SK-N-SH (cell line): ENCODE measurements around the gene LOC128125822.

Source experiments
- CTCF ChIA-PET: fragments of 300-600, 350-600 bp; formaldehyde crosslinking; extraction: SDS; loops from one replicate; lab custom pipeline; 2021; lab: Yijun Ruan, JAX
- POLR2A ChIA-PET: fragments of 350-600 bp; sonication (Branson Sonifier 250); formaldehyde crosslinking; extraction: SDS; loops from one replicate; lab custom pipeline; 2020; ENCODE audit warnings: antibody characterized with exemption, inconsistent platforms; lab: Yijun Ruan, JAX
- DNase-seq: peaks from one replicate; pipeline ENCODE4 v3.0.0; 2012
- H2AFZ ChIP-seq: fragments of 200-600 bp; sonication (generic); 2 replicates; pipeline ENCODE4 v1.8.1; 2016; ENCODE audit warnings: antibody characterized with exemption, mild to moderate bottlenecking, low read depth
- H3F3A ChIP-seq: fragments of 200-600 bp; sonication (generic); replicated peaks from 2 replicates; pipeline ENCODE3; 2016; ENCODE audit warnings: antibody characterized with exemption, mild to moderate bottlenecking; ENCODE audit not compliant: insufficient read depth
- H3K27ac ChIP-seq, 2 experiments: fragments of 200-500 bp in 1 of 2; fragments of 200-600 bp in 1 of 2; sonication (Bioruptor generic) in 1 of 2; sonication (generic), shearing (Covaris generic) in 1 of 2; 2 replicates each; pipeline versions ENCODE4 v1.5.1 to v1.6.1; 2014 to 2016; ENCODE audit warnings: low read depth in 2 of 2, inconsistent platforms in 1 of 2, low read length in 1 of 2, mild to moderate bottlenecking in 1 of 2, mixed read lengths in 1 of 2
- H3K27me3 ChIP-seq: fragments of 200-600 bp; sonication (generic), shearing (Covaris generic); 2 replicates; pipeline ENCODE4 v1.6.1; 2016; ENCODE audit warnings: mixed run types; ENCODE audit not compliant: insufficient read depth
- H3K36me3 ChIP-seq, 2 experiments: fragments of 200-500 bp in 1 of 2; fragments of 200-600 bp in 1 of 2; sonication (Bioruptor generic) in 1 of 2; sonication (generic) in 1 of 2; replicated peaks in 1 of 2; 2 replicates each; pipeline versions ENCODE3 to v1.5.1; 2014 to 2016; ENCODE audit warnings: low read length in 1 of 2, mild to moderate bottlenecking in 1 of 2; ENCODE audit not compliant: insufficient read depth in 2 of 2, control insufficient read depth in 1 of 2
- H3K4me1 ChIP-seq, 2 experiments: fragments of 200-500 bp in 1 of 2; fragments of 200-600 bp in 1 of 2; sonication (Bioruptor generic) in 1 of 2; sonication (generic), shearing (Covaris generic) in 1 of 2; 2 replicates each; pipeline versions ENCODE4 v1.5.1 to v1.6.1; 2014 to 2016; ENCODE audit warnings: low read depth in 1 of 2, low read length in 1 of 2, mixed run types in 1 of 2; ENCODE audit not compliant: insufficient read depth in 2 of 2, control insufficient read depth in 1 of 2
- H3K4me2 ChIP-seq: fragments of 200-600 bp; sonication (generic), shearing (Covaris generic); 2 replicates; pipeline ENCODE4 v1.6.1; 2017; ENCODE audit warnings: mixed run types
- H3K4me3 ChIP-seq, 2 experiments: fragments of 200-500 bp in 1 of 2; fragments of 200-600 bp in 1 of 2; sonication (Bioruptor generic) in 1 of 2; sonication (generic), shearing (Covaris generic) in 1 of 2; 2 replicates each; pipeline versions ENCODE4 v1.5.1 to v1.8.1; 2014 to 2016; ENCODE audit warnings: low read depth in 2 of 2, inconsistent platforms in 1 of 2, low read length in 1 of 2, mild to moderate bottlenecking in 1 of 2, mixed read lengths in 1 of 2, moderate library complexity in 1 of 2
- H3K79me2 ChIP-seq: fragments of 200-600 bp; sonication (generic); 2 replicates; pipeline ENCODE4 v1.8.1; 2017; ENCODE audit warnings: mild to moderate bottlenecking; ENCODE audit not compliant: insufficient read depth
- H3K9ac ChIP-seq: fragments of 200-600 bp; sonication (generic); 2 replicates; pipeline ENCODE4 v1.6.1; 2017; ENCODE audit warnings: mixed run types
- H3K9me2 ChIP-seq: fragments of 200-600 bp; sonication (generic); 2 replicates; pipeline ENCODE4 v1.6.1; 2017; ENCODE audit warnings: mixed run types
- H3K9me3 ChIP-seq: fragments of 200-600 bp; sonication (generic); 2 replicates; pipeline ENCODE4 v1.6.1; 2017; ENCODE audit warnings: mixed run types, mild to moderate bottlenecking, moderate library complexity
- H4K20me1 ChIP-seq: fragments of 200-600 bp; sonication (generic); 2 replicates; pipeline ENCODE4 v1.6.1; 2017; ENCODE audit warnings: mild to moderate bottlenecking, mixed run types; ENCODE audit not compliant: insufficient read depth
- ELF1 ChIP-seq: IDR thresholded peaks from 2 replicates; pipeline ENCODE4 v1.4.0; 2012
- EZH2phosphoT487 ChIP-seq: fragments of 200-600 bp; sonication (generic); IDR thresholded peaks from 2 replicates; pipeline ENCODE4 v1.6.1; 2017; ENCODE audit warnings: low read depth, mixed run types, mild to moderate bottlenecking, antibody characterized with exemption, moderate library complexity, borderline replicate concordance
- FOSL2 ChIP-seq: IDR thresholded peaks from 2 replicates; pipeline ENCODE4 v1.4.0; 2012; ENCODE audit warnings: low read depth, mild to moderate bottlenecking, moderate library complexity, borderline replicate concordance
- GABPA ChIP-seq: IDR thresholded peaks from 2 replicates; pipeline ENCODE4 v1.4.0; 2012; ENCODE audit warnings: low read depth, mild to moderate bottlenecking
- JUND ChIP-seq: IDR thresholded peaks from 2 replicates; pipeline ENCODE4 v1.4.0; 2012
- MXI1 ChIP-seq: IDR thresholded peaks from 2 replicates; pipeline ENCODE4 v1.6.1; 2012; ENCODE audit warnings: mild to moderate bottlenecking, low read depth, low read length, improper control_type of control experiment
- NFIC ChIP-seq: IDR thresholded peaks from 2 replicates; pipeline ENCODE4 v1.4.0; 2012; ENCODE audit warnings: borderline replicate concordance
- POLR2AphosphoS5 ChIP-seq: IDR thresholded peaks from 2 replicates; pipeline ENCODE4 v1.6.1; 2012; ENCODE audit warnings: low read depth, low read length
- RAD21 ChIP-seq: IDR thresholded peaks from 2 replicates; pipeline ENCODE4 v1.6.1; 2012; ENCODE audit warnings: mild to moderate bottlenecking, low read length
- RCOR1 ChIP-seq: fragments of 150-350 bp; IDR thresholded peaks from 2 replicates; pipeline ENCODE4 v1.6.1; 2017; ENCODE audit warnings: antibody characterized with exemption, low read length
- RXRA ChIP-seq: IDR thresholded peaks from 2 replicates; pipeline ENCODE4 v1.4.0; 2012; ENCODE audit warnings: low read depth, mild to moderate bottlenecking, borderline replicate concordance
- SIN3A ChIP-seq: IDR thresholded peaks from 2 replicates; pipeline ENCODE4 v1.6.1; 2012; ENCODE audit warnings: low read depth, mild to moderate bottlenecking, low read length, moderate library complexity, borderline replicate concordance
- SMC3 ChIP-seq: IDR thresholded peaks from 2 replicates; pipeline ENCODE4 v1.6.1; 2012; ENCODE audit warnings: low read depth, low read length, improper control_type of control experiment
- TCF12 ChIP-seq: IDR thresholded peaks from 2 replicates; pipeline ENCODE4 v1.4.0; 2012
- TEAD4 ChIP-seq: IDR thresholded peaks from 2 replicates; pipeline ENCODE4 v1.4.0; 2012; ENCODE audit warnings: mild to moderate bottlenecking, borderline replicate concordance; ENCODE audit not compliant: insufficient read depth
- YY1 ChIP-seq: IDR thresholded peaks from 2 replicates; pipeline ENCODE4 v1.4.0; 2012; ENCODE audit warnings: low read depth, mild to moderate bottlenecking
- WGBS: methylation state at CpG from one replicate; pipeline ENCODE4 v1.1.6; 2017; ENCODE audit warnings: low lambda C conversion rate; 5-methylcytosine and 5-hydroxymethylcytosine counted together
- TF ChIP-seq, protein P1 (sequence below): IDR thresholded peaks from 2 replicates; pipeline ENCODE4 v1.4.0; 2012; ENCODE audit warnings: low read depth, borderline replicate concordance
- TF ChIP-seq, protein P2 (sequence below): fragments of 150-350 bp; IDR thresholded peaks from 2 replicates; pipeline ENCODE4 v1.6.1; 2016; ENCODE audit warnings: mild to moderate bottlenecking, low read depth, low read length
- TF ChIP-seq, protein P3 (sequence below): IDR thresholded peaks from 2 replicates; pipeline ENCODE4 v1.4.0; 2012; ENCODE audit warnings: low read depth

Gene LOC128125822

DNA sequence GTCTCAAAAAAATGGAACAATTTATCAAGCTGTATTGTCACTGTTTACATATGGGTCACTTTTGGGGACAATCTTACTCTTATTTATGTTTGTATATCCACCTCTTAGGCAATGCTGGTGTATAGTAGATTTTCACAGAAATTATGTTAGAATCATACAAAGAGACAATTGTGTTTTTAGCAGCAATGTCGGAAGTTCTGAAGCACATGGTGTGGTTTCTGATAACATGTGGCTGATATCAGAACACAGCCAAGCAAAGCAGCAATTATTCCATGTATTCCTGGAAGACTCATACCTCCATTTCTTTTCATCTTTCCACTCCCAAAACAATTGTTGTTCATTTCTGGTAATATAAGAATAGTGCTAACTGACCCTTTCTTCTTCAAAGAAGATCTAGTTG lies 17.5 kb upstream of the LOC128125822 start:
- Histone ChIP-seq H3K9ac (no peak overlapping the region), H3F3A (no peaks in the 10 kb centered on the region), H2AFZ (no peak overlapping the region), H3K36me3 (no peaks in the 10 kb centered on the region), H3K27ac (no peak overlapping the region), H3K9me2 (no peaks in the 10 kb centered on the region), H3K4me1 (no peaks in the 10 kb centered on the region), H3K9me3 (no peaks in the 10 kb centered on the region), H3K4me2 (no peak overlapping the region), H3K4me3 (no peak overlapping the region), H3K27me3 (no peaks in the 10 kb centered on the region), H3K79me2 (no peaks in the 10 kb centered on the region), H4K20me1 (no peaks in the 10 kb centered on the region)
- WGBS = 86% methylated on average over 1 of the region's 1 CpG
- TF ChIP-seq RXRA = no peak
- TF ChIP-seq, protein P1, sequence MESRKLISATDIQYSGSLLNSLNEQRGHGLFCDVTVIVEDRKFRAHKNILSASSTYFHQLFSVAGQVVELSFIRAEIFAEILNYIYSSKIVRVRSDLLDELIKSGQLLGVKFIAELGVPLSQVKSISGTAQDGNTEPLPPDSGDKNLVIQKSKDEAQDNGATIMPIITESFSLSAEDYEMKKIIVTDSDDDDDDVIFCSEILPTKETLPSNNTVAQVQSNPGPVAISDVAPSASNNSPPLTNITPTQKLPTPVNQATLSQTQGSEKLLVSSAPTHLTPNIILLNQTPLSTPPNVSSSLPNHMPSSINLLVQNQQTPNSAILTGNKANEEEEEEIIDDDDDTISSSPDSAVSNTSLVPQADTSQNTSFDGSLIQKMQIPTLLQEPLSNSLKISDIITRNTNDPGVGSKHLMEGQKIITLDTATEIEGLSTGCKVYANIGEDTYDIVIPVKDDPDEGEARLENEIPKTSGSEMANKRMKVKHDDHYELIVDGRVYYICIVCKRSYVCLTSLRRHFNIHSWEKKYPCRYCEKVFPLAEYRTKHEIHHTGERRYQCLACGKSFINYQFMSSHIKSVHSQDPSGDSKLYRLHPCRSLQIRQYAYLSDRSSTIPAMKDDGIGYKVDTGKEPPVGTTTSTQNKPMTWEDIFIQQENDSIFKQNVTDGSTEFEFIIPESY = no peak
- TF ChIP-seq, protein P2, sequence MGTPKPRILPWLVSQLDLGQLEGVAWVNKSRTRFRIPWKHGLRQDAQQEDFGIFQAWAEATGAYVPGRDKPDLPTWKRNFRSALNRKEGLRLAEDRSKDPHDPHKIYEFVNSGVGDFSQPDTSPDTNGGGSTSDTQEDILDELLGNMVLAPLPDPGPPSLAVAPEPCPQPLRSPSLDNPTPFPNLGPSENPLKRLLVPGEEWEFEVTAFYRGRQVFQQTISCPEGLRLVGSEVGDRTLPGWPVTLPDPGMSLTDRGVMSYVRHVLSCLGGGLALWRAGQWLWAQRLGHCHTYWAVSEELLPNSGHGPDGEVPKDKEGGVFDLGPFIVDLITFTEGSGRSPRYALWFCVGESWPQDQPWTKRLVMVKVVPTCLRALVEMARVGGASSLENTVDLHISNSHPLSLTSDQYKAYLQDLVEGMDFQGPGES = no peak
- TF ChIP-seq YY1 = no peak
- DNase-seq = no peak
- ChIA-PET CTCF (no interaction called here), POLR2A (no interaction called here)

DNA sequence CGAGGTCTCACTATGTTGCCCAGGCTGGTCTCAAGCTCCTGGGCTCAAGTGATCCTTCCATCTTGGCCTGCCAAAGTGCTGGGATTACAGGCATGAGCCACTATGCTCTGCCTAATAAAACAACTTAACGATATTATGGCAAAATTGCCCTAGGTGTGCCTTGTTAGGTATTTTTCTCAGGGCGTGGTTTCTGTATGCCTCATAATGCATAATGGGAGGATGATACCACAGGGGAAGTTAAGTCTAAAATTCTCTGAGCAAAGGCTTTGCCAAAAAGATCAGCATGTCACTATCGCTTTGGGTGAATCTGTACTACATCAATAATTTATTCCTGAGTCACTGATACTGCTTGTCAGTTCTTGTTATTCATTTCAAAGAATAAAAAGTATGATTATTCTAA lies 15.9 kb upstream of the LOC128125822 start:
- no peak overlapping the region for H3K9ac ChIP-seq
- POLR2A ChIA-PET = no interaction called here
- no peaks in the 10 kb centered on the region for H3K79me2 ChIP-seq
- no peaks in the 10 kb centered on the region for H3K36me3 ChIP-seq
- H3K27me3 ChIP-seq = no peaks in the 10 kb centered on the region
- no peaks in the 10 kb centered on the region for H3K9me2 ChIP-seq
- no peak for DNase-seq
- CTCF ChIA-PET = interaction anchor here (1.2 kb wide), 1 partner anchor 17 kb away, joined by 3 read pairs; no protein-coding TSS in a partner anchor
- 62% methylated on average over 4 of the region's 4 CpGs for WGBS
- no peaks in the 10 kb centered on the region for H3F3A ChIP-seq
- no peaks in the 10 kb centered on the region for H3K4me1 ChIP-seq
- no peak overlapping the region for H2AFZ ChIP-seq
- TF ChIP-seq YY1 = no peak
- TF ChIP-seq, protein P2 = no peak
- TF ChIP-seq RCOR1 = no peak
- no peak for TF ChIP-seq MXI1
- TF ChIP-seq TCF12 = no peak
- TF ChIP-seq TEAD4 = no peak
- TF ChIP-seq, protein P3, sequence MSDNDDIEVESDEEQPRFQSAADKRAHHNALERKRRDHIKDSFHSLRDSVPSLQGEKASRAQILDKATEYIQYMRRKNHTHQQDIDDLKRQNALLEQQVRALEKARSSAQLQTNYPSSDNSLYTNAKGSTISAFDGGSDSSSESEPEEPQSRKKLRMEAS = no peak
- TF ChIP-seq SIN3A = no peak
- TF ChIP-seq NFIC = no peak
- TF ChIP-seq JUND = no peak
- TF ChIP-seq POLR2AphosphoS5 = no peak
- TF ChIP-seq FOSL2 = no peak
- no peak for TF ChIP-seq RAD21
- TF ChIP-seq EZH2phosphoT487 = no peak
- TF ChIP-seq SMC3 = no peak
- no peak for TF ChIP-seq ELF1
- TF ChIP-seq RXRA = no peak
- TF ChIP-seq GABPA = no peak
- H3K27ac ChIP-seq = no peak overlapping the region
- H4K20me1 ChIP-seq = no peaks in the 10 kb centered on the region
- H3K9me3 ChIP-seq = no peaks in the 10 kb centered on the region
- no peak overlapping the region for H3K4me2 ChIP-seq
- no peak overlapping the region for H3K4me3 ChIP-seq
